Measurements from ENCODE around the gene ADAMTS17.

ADAMTS17 gene

DNA sequence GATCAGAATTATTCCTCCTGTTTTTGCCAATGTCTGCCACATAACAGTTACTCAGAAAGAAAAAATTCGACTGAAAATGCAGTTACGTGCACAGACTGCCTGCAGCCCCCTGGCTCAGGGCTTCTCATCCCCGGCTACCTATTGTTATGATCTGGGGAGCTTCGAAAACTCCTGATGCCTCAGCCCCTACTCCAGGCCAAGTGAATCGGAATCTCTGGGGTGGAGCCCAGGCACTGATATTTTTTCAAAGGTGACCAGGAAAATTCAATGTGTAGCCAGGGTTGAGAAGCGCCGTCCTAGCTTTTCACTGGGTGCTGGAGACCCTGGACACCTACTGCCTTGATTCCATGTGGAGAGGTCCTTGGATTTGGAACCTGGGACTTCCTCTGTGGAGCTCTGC lies 8.5 kb downstream of the ADAMTS17 start:
- TF ChIP-seq, protein P1, sequence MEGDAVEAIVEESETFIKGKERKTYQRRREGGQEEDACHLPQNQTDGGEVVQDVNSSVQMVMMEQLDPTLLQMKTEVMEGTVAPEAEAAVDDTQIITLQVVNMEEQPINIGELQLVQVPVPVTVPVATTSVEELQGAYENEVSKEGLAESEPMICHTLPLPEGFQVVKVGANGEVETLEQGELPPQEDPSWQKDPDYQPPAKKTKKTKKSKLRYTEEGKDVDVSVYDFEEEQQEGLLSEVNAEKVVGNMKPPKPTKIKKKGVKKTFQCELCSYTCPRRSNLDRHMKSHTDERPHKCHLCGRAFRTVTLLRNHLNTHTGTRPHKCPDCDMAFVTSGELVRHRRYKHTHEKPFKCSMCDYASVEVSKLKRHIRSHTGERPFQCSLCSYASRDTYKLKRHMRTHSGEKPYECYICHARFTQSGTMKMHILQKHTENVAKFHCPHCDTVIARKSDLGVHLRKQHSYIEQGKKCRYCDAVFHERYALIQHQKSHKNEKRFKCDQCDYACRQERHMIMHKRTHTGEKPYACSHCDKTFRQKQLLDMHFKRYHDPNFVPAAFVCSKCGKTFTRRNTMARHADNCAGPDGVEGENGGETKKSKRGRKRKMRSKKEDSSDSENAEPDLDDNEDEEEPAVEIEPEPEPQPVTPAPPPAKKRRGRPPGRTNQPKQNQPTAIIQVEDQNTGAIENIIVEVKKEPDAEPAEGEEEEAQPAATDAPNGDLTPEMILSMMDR (IDR thresholded peaks at IDR 0.05), result no peak

DNA sequence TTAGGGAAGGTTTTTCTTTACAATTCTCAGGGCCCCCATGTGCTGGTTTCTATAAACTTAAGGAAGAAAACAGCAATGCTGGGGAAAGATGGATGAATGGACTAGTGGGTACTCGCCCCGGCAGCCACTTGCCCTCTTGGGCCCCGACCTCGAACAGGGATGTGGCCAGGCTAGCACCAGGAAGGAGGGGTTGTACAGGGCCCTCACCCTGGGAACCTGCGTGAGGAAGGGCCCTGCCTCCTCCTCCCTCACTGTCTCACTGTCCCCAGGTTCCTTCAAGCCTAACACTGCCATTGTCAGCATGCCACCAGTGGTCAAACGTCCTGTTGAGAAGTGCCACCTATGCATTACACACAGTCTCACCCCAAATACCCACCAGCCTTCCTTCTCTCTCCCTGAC lies 9.1 kb downstream of the ADAMTS17 start:
- TF ChIP-seq, protein P1 (IDR thresholded peaks at IDR 0.05), result no peak

DNA sequence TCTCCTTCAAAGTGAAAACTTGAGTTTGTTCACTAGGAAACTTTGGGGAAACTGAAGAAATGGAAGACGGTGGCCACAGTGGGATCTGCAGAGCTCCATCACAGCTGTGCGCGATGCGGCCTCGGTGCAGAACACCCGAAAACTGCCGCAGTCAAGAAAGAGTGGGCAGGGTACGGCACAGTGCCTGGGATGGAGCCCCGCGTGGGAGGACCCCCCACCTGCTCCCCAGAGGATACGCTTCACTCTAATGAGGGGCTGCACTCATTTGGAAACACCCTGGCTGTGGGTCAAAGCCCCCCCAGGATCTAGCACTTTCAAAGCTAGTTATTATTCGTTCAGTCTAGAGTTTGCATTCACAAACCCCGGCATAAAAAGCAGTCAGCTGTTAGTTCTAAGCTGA lies 9.5 kb downstream of the ADAMTS17 start:
- TF ChIP-seq, protein P1 (IDR thresholded peaks at IDR 0.05), result no peak

DNA sequence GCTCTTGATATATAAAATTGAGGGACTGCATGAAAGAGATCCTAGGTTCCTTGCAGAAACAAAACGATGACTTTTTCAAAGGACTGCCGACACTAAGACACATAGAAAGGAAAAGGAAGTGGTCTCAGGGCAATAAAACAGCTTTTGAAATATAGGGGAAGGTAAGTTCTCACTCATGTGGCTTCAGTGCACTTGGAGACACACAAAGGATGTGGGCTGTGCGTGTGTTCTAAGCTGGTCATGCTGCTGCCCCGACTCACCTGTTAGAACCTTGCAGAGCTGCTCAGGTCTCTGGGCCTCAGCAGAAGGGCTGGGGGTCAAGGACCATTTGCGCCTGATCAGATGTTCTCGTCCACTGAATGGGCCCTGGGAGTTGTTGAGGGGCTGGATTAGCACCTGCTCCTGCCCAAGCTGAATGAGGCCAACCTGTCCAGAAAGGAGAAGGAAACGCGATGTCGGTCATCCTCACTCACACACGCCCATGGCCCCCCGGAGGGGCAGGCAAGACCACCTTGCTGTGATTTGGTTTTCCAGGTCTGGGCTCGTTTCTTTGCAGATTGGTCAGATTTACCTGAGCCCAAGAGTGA lies 11.1 kb downstream of the ADAMTS17 start:
- TF ChIP-seq, protein P1 (IDR thresholded peaks at IDR 0.05), result no peak

DNA sequence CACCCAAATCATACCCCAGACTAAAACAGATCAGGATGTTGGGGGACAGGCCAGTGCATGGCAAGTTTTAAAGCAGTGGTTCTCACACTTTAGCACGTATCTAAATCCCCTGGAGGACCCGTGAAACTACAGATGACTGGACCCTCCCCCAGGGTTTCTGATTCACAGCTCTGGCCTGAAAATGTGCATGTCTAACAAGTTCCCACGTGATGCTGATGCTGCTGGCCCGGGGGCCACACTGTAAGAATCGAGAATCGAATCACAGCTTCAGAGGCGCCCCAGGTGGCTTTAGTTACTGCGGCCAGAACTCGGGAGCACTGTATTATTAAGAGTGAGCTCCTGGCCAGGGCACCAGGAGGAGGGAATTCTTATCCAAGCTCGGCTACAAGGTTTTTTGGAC lies 11.6 kb downstream of the ADAMTS17 start:
- TF ChIP-seq, protein P1 (IDR thresholded peaks at IDR 0.05), result no peak

DNA sequence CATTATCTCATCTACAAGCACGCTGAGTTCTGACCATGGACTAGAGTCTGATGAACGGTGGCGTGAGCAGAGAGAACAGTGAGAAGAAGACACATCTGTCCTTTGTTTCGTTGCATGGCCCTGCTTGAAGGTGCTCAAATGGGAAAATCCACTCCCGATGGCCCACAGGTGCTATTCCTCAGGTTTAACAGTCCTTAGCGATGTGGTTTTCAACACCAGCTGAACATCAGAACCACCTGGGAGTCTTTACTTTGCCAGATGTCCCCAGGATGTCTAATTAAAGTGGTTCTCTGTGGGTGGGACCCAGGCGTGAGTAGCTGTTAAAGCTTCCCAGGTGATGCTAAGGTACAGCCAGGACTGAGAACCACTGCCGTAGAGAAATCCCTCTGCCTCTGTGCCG lies 13.0 kb downstream of the ADAMTS17 start:
- TF ChIP-seq, protein P1 (IDR thresholded peaks at IDR 0.05), result no peak

DNA sequence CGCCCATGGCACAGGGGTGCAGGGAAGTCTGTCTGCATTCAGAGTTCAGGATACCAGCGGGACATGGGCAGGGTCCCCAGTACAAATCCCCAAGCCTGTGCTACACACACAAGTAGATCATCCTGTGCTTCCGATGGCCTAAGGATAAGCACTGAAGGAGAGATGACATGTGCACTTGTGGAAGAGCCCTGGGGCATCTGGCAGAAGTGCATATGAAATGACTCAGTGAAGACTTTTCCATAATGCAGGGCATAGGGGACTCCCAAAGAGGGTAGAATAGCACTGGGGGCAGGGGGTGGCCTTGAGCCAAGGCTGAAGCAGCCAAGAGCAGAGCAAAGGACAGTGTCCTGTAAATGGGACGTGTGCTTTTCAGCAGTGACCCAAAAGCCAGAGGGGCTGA lies 22.9 kb downstream of the ADAMTS17 start:
- TF ChIP-seq, protein P1 (IDR thresholded peaks at IDR 0.05), result no peak

DNA sequence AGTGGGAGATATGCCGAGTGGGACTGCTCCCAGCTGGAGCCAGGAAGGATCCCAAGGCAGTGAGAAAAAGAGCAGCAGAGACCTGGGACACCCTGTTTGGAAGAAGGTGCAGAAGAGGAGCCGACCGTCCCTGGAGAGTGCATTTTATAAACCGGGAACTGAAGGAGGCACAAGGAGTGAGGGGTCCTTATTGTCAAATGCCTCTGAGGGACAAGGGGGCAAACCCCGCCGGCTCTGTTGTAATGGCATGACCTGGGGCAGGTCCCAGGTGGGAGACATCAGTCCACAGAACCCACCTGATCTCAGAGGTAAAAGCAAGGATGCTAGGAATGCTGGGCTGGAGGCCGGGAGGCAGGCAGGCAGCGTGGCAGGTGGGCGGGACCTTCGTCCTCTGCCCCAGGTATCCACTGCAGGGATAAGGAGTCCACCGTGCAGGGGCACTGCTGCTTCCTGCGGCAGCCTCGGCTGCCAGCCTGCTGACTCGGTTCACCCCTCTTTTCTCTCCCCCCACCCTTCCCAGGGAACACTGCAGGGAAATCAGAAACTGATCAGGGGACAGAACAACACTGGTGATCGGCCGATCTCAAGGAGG lies 26.9 kb downstream of the ADAMTS17 start:
- TF ChIP-seq, protein P1 (IDR thresholded peaks at IDR 0.05), result no peak

Data from LNCAP (cell line).